GM12801 (cell line): ENCODE data around the gene TMEM151B.

Experiments used
- TF ChIP-seq, protein P1 (sequence below): IDR thresholded peaks from one replicate; pipeline ENCODE4 v1.5.1; 2011; ENCODE audit warnings: control low read depth; ENCODE audit not compliant: insufficient read length; ENCODE audit errors: extremely low read depth

Gene TMEM151B

GRCh38 chr6:44341095-44341890 lies 71.0 kb downstream of the TMEM151B start:
- TF ChIP-seq, protein P1, sequence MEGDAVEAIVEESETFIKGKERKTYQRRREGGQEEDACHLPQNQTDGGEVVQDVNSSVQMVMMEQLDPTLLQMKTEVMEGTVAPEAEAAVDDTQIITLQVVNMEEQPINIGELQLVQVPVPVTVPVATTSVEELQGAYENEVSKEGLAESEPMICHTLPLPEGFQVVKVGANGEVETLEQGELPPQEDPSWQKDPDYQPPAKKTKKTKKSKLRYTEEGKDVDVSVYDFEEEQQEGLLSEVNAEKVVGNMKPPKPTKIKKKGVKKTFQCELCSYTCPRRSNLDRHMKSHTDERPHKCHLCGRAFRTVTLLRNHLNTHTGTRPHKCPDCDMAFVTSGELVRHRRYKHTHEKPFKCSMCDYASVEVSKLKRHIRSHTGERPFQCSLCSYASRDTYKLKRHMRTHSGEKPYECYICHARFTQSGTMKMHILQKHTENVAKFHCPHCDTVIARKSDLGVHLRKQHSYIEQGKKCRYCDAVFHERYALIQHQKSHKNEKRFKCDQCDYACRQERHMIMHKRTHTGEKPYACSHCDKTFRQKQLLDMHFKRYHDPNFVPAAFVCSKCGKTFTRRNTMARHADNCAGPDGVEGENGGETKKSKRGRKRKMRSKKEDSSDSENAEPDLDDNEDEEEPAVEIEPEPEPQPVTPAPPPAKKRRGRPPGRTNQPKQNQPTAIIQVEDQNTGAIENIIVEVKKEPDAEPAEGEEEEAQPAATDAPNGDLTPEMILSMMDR, result no peak

GRCh38 chr6:44342052-44342451 lies 71.8 kb downstream of the TMEM151B start:
- TF ChIP-seq, protein P1, result no peak

GRCh38 chr6:44342489-44342888 lies 72.2 kb downstream of the TMEM151B start, which contains the start of gene SPATS1:
Gene SPATS1 (plus strand): TSS chr6:44342650. CDS start chr6:44343096, 446 bp downstream.
- TF ChIP-seq, protein P1, result no peak

DNA sequence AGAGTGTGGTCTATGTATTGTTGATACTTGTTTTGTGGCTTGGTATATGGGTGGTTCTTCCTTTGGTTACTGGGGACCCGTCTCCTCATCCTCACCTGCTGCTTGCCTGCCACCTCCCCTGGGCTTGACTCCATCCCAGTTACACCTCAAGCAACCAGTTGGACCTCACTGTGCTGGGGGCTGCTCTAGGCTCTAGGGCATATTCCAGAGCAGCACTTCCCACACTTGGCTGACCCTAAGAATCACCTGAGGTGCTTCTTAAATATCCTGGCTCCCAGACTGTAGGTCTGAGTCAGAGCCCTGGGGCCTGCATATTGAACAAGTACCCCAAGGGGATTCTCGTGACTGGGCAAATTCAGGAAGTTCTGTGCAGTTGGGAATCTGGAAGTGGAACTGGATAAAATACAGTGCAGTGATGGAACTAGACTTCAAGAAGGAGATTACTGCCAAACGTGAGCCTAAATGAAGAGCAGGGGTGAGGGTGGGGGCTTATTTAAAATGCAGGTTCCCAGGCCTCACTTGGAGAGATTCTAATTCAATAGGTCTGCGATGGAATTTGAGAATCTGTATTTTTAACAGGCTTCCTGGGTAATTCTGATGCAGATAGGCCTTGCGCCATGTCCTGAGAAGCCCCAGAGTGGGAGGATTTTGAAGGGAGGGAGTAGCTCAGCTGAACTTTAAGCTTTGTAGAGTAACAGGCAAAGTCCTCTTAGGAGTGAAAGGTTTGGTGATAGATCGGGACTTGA lies 79.8 kb downstream of the TMEM151B start:
- TF ChIP-seq, protein P1, result no peak

DNA sequence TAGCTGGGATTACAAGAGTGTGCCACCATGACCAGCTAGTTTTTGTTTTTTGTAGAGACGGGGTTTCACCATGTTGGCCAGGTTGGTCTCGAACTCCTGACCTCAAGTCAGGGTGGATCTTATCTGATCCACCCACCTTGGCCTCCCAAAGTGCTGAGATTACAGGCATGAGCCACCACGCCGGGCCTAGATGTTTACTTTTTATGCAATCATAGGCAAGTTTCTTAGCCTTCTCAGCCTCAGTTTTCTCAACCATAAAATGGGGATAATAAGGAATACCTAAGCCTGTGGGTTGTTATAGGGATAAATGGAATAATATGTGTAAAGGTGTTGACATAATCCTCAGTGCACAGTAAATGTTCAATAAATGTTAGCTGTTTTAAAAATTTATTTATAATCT lies 82.0 kb downstream of the TMEM151B start:
- TF ChIP-seq, protein P1, result no peak

- TF ChIP-seq, protein P1, result no peak
Observed at GRCh38 chr6:44353336-44353735, 83.1 kb downstream of the TMEM151B start.

DNA sequence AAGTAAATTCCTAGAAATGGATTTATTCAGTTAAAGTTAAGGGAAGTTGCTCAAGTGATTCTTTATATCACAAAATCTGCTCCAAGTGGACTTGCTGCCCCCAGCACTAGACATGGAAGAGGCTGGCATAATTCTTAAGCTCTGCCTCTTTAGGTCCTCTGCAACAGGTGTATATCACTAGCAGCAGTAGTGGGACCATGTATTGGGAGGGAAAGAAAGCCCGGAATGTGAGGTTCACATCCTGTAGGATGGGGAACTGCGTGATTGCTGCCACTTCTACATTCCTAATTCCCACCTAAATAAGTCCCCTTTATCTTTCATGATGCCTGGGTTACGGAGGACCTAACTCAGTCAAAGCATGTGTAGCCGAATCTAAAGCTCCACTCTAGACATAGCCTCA lies 85.4 kb downstream of the TMEM151B start:
- TF ChIP-seq, protein P1, result no peak
